Transverse colon (tissue), 4 donors: Measurements from ENCODE around the gene CRACDL. TPM values are rescaled to one million over a fixed set of nuclear protein-coding genes. Genes with fewer than 3 reads are reported as not detected.

ENCODE experiments used
- DNase-seq: peaks from one replicate; pipeline ENCODE4 v3.0.0-alpha.2; 2019
- H3K27ac ChIP-seq, 4 donors: fragments of 200-600 bp; sonication (generic); 2 replicates each; pipeline ENCODE4 v1.5.1; 2016 to 2018; ENCODE audit warnings: inconsistent platforms in 4 of 4
- H3K27me3 ChIP-seq: fragments of 200-600 bp; sonication (generic); 2 replicates; pipeline ENCODE4 v1.5.1; 2017; ENCODE audit warnings: inconsistent platforms
- H3K36me3 ChIP-seq, 4 donors: fragments of 200-600 bp; sonication (generic); 2 replicates each; pipeline ENCODE4 v1.5.1; 2017 to 2019; ENCODE audit warnings: inconsistent platforms in 4 of 4
- H3K4me1 ChIP-seq, 4 donors: fragments of 200-600 bp; sonication (generic); 2 replicates each; pipeline ENCODE4 v1.5.1; 2017 to 2020; ENCODE audit warnings: inconsistent platforms in 4 of 4
- H3K4me3 ChIP-seq, 4 donors: fragments of 200-600 bp; sonication (generic); 1 replicate in 1 of 4; 2 replicates in 3 of 4; pipeline versions ENCODE4 v1.5.1 to v1.6.1; 2017 to 2019; ENCODE audit warnings: inconsistent platforms in 4 of 4
- H3K9me3 ChIP-seq, 2 donors: fragments of 200-600 bp; sonication (generic); 2 replicates each; pipeline ENCODE4 v1.5.1; 2017 to 2019; ENCODE audit warnings: inconsistent platforms in 2 of 2
- CTCF ChIP-seq, 5 experiments: fragments of 200-600 bp in 3 of 5; fragments of 450-650 bp in 2 of 5; sonication (generic) in 3 of 5; IDR thresholded peaks; 1 replicate in 2 of 5; 2 replicates in 3 of 5; pipeline ENCODE4 v1.5.1; 2016 to 2017; ENCODE audit warnings: antibody characterized with exemption in 5 of 5, inconsistent platforms in 3 of 5, mild to moderate bottlenecking in 2 of 5, moderate library complexity in 1 of 5
- EP300 ChIP-seq: sonication (generic); formaldehyde crosslinking; IDR thresholded peaks from one replicate; pipeline ENCODE4 v1.6.1; 2017; ENCODE audit warnings: antibody characterized with exemption, low read depth
- POLR2A ChIP-seq: fragments of 450-650 bp; IDR thresholded peaks from one replicate; pipeline ENCODE4 v1.6.1; 2016; ENCODE audit warnings: antibody characterized with exemption, mild to moderate bottlenecking, moderate library complexity
- POLR2AphosphoS5 ChIP-seq, 3 donors: sonication (generic); formaldehyde crosslinking; IDR thresholded peaks; one replicate each; pipeline ENCODE4 v1.6.1; 2016; ENCODE audit warnings: antibody characterized with exemption in 3 of 3
- WGBS, 2 donors: methylation state at CpG; one replicate each; pipeline ENCODE4 v1.1.5; 2018; ENCODE audit warnings: low coverage in 1 of 2; 5-methylcytosine and 5-hydroxymethylcytosine counted together
- in situ Hi-C, 4 donors: fragments of 200-750 bp; cut with MboI; loops; one replicate each; pipeline versions ENCODE4 v1.15.0 to v1.15.1; 2017; ENCODE audit warnings: low sequenced_read_pairs in 3 of 4, low pct_ligation_motif_present in 1 of 4, low pct_unique_long_range_greater_than_20kb in 1 of 4
- intact Hi-C: fragments of 100-400 bp; cut with DNase I; formaldehyde crosslinking; loops from one replicate; pipeline ENCODE4 v1.15.1; 2023; ENCODE audit warnings: low total_unique reads
- total RNA-seq, 4 donors: library from RNA; depleted of rRNA; stranded (reverse); fragments of >200 nt; gene quantifications; one replicate each; pipeline ENCODE4 v1.1.0, GENCODE V29; 2016

CRACDL gene
- total RNA-seq, 4 donors from 2014 or later: 15.1 to 21.3 (median 16.9) TPM

- H3K27me3 ChIP-seq: no peaks in the 10 kb centered on the region
- WGBS, 2 donors: 54 to 72% methylated on average over 12 to 14 of the region's 14 CpGs
- in situ Hi-C loops (no loop called here), intact Hi-C loops (no loop called here)
- DNase-seq: no peak
- no peaks in the 10 kb centered on the region for H3K36me3 ChIP-seq
- TF ChIP-seq POLR2A (no peak), POLR2AphosphoS5 (IDR thresholded peaks at IDR 0.05) (no peak), CTCF (IDR thresholded peaks at IDR 0.05) (no peak), EP300 (no peak)
- H3K4me1 ChIP-seq: peaks cover 0 to 9% (median 1%) of the 10 kb centered on the region in 4 donors
- H3K9me3 ChIP-seq: no peaks in the 10 kb centered on the region
- H3K27ac ChIP-seq: peak overlapping the region in 2 of 4 donors; percentile 43 to 53
- H3K4me3 ChIP-seq: no peak overlapping the region
These were observed 166.2 kb downstream of the CRACDL start for GRCh38 chr2:98769784-98770183.

- H3K27me3 ChIP-seq: no peaks in the 10 kb centered on the region
- no peaks in the 10 kb centered on the region for H3K9me3 ChIP-seq
- no peak overlapping the region for H3K4me3 ChIP-seq
- no peak for DNase-seq
- peaks cover 0 to 9% (median 1%) of the 10 kb centered on the region in 4 donors for H3K4me1 ChIP-seq
- in situ Hi-C loops: no loop called here
- H3K27ac ChIP-seq: peak overlapping the region in 3 of 4 donors; percentile 25 to 43 (median 26)
- TF ChIP-seq POLR2A (no peak), CTCF (IDR thresholded peaks at IDR 0.05) (no peak), POLR2AphosphoS5 (IDR thresholded peaks at IDR 0.05) (no peak), EP300 (no peak)
- no peaks in the 10 kb centered on the region for H3K36me3 ChIP-seq
- WGBS, 2 donors: 89% methylated on average over 6 of the region's 6 CpGs; no CpG with 5 or more reads in 1 of the 2 donors
- intact Hi-C loops: no loop called here
These were observed 166.9 kb downstream of the CRACDL start for GRCh38 chr2:98769114-98769476.

GRCh38 chr2:98768384-98769113 lies 167.5 kb downstream of the CRACDL start:
- Histone ChIP-seq H3K9me3 (no peaks in the 10 kb centered on the region), H3K27ac (peak overlapping the region in 3 of 4 donors; percentile 26 to 43 (median 33)), H3K36me3 (no peaks in the 10 kb centered on the region), H3K4me3 (no peak overlapping the region), H3K4me1 (peaks cover 0 to 9% (median 1%) of the 10 kb centered on the region in 4 donors), H3K27me3 (no peaks in the 10 kb centered on the region)
- DNase-seq: no peak
- in situ Hi-C loops (no loop called here), intact Hi-C loops (no loop called here)
- WGBS, 2 donors: 49 to 52% methylated on average over 3 to 7 of the region's 7 CpGs
- TF ChIP-seq POLR2AphosphoS5 (IDR thresholded peaks at IDR 0.05): no peak
- no peak for TF ChIP-seq EP300
- no peak for TF ChIP-seq POLR2A
- TF ChIP-seq CTCF (IDR thresholded peaks at IDR 0.05): no peak

- Histone ChIP-seq H3K27ac (peak overlapping the region in 1 of 4 donors; percentile 21), H3K36me3 (no peaks in the 10 kb centered on the region), H3K9me3 (no peaks in the 10 kb centered on the region), H3K4me3 (no peak overlapping the region), H3K27me3 (no peaks in the 10 kb centered on the region), H3K4me1 (peaks cover 0 to 5% (median 1%) of the 10 kb centered on the region in 4 donors)
- no peak for DNase-seq
- TF ChIP-seq CTCF (IDR thresholded peaks at IDR 0.05) (no peak), POLR2AphosphoS5 (IDR thresholded peaks at IDR 0.05) (no peak), POLR2A (no peak), EP300 (no peak)
- intact Hi-C loops (no loop called here), in situ Hi-C loops (no loop called here)
- WGBS, 2 donors: 86 to 87% methylated on average over 4 of the region's 4 CpGs
These were observed 171.5 kb downstream of the CRACDL start for GRCh38 chr2:98764499-98764898.
